ENCODE measurements around the gene KRTAP4-12. TPM values are rescaled to one million over a fixed set of nuclear protein-coding genes. Genes with fewer than 3 reads are reported as not detected.

Gene KRTAP4-12
- total RNA-seq, 3 donors from 2014 or later, result not detected

DNA sequence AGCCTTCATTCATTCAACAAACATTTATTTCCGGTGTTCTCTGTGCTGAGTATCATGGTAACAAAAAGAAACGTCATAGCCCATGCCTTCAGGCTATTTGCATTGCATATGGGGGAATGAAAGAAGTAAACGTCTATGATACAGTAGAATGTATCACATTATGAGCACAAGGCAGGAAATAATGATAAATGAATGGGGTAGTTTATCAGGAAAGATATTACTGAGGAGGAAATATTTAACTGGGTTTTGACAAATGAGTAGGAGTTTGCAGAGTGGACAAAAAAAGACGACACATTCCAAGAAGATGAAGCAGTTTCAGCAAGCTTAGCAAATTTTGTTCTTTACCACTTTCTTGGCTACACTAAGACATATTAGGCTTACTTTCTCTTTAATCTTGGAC lies 41.4 kb downstream of the KRTAP4-12 start:
- DNase-seq (ENCODE audit: low spot score in 2 of 2), result no peak
- Histone ChIP-seq H3K4me1 (no peaks in the 10 kb centered on the region), H3K9me3 (no peaks in the 10 kb centered on the region), H3K27me3 (no peaks in the 10 kb centered on the region), H3K27ac (no peak overlapping the region), H3K36me3 (no peaks in the 10 kb centered on the region), H3K4me3 (no peak overlapping the region)
- TF ChIP-seq, protein P1, sequence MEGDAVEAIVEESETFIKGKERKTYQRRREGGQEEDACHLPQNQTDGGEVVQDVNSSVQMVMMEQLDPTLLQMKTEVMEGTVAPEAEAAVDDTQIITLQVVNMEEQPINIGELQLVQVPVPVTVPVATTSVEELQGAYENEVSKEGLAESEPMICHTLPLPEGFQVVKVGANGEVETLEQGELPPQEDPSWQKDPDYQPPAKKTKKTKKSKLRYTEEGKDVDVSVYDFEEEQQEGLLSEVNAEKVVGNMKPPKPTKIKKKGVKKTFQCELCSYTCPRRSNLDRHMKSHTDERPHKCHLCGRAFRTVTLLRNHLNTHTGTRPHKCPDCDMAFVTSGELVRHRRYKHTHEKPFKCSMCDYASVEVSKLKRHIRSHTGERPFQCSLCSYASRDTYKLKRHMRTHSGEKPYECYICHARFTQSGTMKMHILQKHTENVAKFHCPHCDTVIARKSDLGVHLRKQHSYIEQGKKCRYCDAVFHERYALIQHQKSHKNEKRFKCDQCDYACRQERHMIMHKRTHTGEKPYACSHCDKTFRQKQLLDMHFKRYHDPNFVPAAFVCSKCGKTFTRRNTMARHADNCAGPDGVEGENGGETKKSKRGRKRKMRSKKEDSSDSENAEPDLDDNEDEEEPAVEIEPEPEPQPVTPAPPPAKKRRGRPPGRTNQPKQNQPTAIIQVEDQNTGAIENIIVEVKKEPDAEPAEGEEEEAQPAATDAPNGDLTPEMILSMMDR (IDR thresholded peaks at IDR 0.05), result no peak
- TF ChIP-seq POLR2AphosphoS5 (IDR thresholded peaks at IDR 0.05), result no peak
- TF ChIP-seq POLR2A (IDR thresholded peaks at IDR 0.05), result no peak
- intact Hi-C loops (cut with DNase I; ENCODE audit: low total_unique reads), result no loop called here

DNA sequence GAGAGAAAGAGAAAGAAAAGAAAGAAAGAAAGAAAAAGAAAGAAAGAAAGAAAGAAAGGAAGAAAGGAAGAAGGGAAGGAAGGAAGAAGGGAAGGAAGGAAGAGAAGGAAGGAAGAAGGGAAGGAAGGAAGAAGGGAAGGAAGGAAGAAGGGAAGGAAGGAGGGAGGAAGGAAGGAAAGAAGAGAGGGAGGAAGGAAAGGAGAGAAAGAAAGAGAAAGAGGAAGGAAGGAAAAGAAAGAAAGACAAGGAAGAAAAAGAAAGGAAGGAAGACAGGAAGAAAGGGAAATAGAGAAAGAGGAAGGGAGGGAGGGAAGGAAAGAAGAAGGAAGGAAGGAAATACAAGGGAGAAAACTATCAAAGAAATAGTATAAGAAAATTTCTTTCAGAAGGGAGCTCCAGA lies 47.2 kb downstream of the KRTAP4-12 start:
- no peak for TF ChIP-seq POLR2AphosphoS5 (IDR thresholded peaks at IDR 0.05)
- no peak for TF ChIP-seq POLR2A (IDR thresholded peaks at IDR 0.05)
- TF ChIP-seq, protein P1 (IDR thresholded peaks at IDR 0.05), result no peak
- H3K4me1 ChIP-seq, result no peaks in the 10 kb centered on the region
- no peaks in the 10 kb centered on the region for H3K27me3 ChIP-seq
- H3K4me3 ChIP-seq, result no peak overlapping the region
- intact Hi-C loops (cut with DNase I; ENCODE audit: low total_unique reads), result no loop called here
- no peaks in the 10 kb centered on the region for H3K36me3 ChIP-seq
- H3K27ac ChIP-seq, result no peak overlapping the region
- DNase-seq (ENCODE audit: low spot score in 2 of 2), result no peak
- H3K9me3 ChIP-seq, result no peaks in the 10 kb centered on the region

GRCh38 chr17:41073676-41074075 lies 50.3 kb downstream of the KRTAP4-12 start:
- Histone ChIP-seq H3K9me3 (no peaks in the 10 kb centered on the region), H3K27ac (no peak overlapping the region), H3K36me3 (no peaks in the 10 kb centered on the region), H3K4me3 (no peak overlapping the region), H3K27me3 (no peaks in the 10 kb centered on the region), H3K4me1 (no peaks in the 10 kb centered on the region)
- no peak for DNase-seq (ENCODE audit: low spot score in 2 of 2)
- no peak for TF ChIP-seq POLR2A (IDR thresholded peaks at IDR 0.05)
- intact Hi-C loops (cut with DNase I; ENCODE audit: low total_unique reads), result no loop called here

Other genes starting within 250 kb of the KRTAP4-12 start
- 1 to 10 TPM in 1 of 3 donors, not detected in 2; 6.6 TPM for gene KRT20, start 238.9 kb downstream of the KRTAP4-12 start, total RNA-seq
- 10 to 100 TPM in 2 of 3 donors, not detected in 1; 37.7 to 57.5 TPM for gene KRT23, start 186.5 kb downstream of the KRTAP4-12 start, total RNA-seq
- gene KRT39, start 157.2 kb downstream of the KRTAP4-12 start, total RNA-seq, result not detected
- under 1 TPM in 1 of 3 donors, not detected in 2; 0.29 TPM for gene KRT40, start 139.9 kb downstream of the KRTAP4-12 start, total RNA-seq
- gene KRTAP3-3, start 130.0 kb downstream of the KRTAP4-12 start, total RNA-seq, result not detected
- gene KRTAP3-2, start 124.3 kb downstream of the KRTAP4-12 start, total RNA-seq, result not detected
- gene KRTAP3-1, start 115.1 kb downstream of the KRTAP4-12 start, total RNA-seq, result not detected
- not detected for gene KRTAP1-5, start 97.0 kb downstream of the KRTAP4-12 start, total RNA-seq
- gene KRTAP1-4, start 94.0 kb downstream of the KRTAP4-12 start, total RNA-seq, result not detected
- gene KRTAP1-3, start 89.3 kb downstream of the KRTAP4-12 start, total RNA-seq, result not detected
- not detected for gene KRTAP1-1, start 82.7 kb downstream of the KRTAP4-12 start, total RNA-seq
- not detected for gene KRTAP2-1, start 76.9 kb downstream of the KRTAP4-12 start, total RNA-seq
- not detected for gene KRTAP2-2, start 69.0 kb downstream of the KRTAP4-12 start, total RNA-seq
- not detected for gene KRTAP2-3, start 64.1 kb downstream of the KRTAP4-12 start, total RNA-seq
- not detected for gene KRTAP2-4, start 58.3 kb downstream of the KRTAP4-12 start, total RNA-seq
- gene KRTAP4-7, start 40.0 kb downstream of the KRTAP4-12 start, total RNA-seq, result not detected
- not detected for gene KRTAP4-8, start 26.0 kb downstream of the KRTAP4-12 start, total RNA-seq
- not detected for gene KRTAP4-16, start 22.0 kb downstream of the KRTAP4-12 start, total RNA-seq
- gene KRTAP4-9, start 18.8 kb downstream of the KRTAP4-12 start, total RNA-seq, result not detected
- not detected for gene KRTAP4-11, start 5.8 kb downstream of the KRTAP4-12 start, total RNA-seq
- not detected for gene KRTAP4-6, start 16.4 kb upstream of the KRTAP4-12 start, total RNA-seq
- gene KRTAP4-5, start 25.6 kb upstream of the KRTAP4-12 start, total RNA-seq, result not detected
- not detected for gene KRTAP4-4, start 36.6 kb upstream of the KRTAP4-12 start, total RNA-seq
- not detected for gene KRTAP4-3, start 44.0 kb upstream of the KRTAP4-12 start, total RNA-seq
- not detected for gene KRTAP4-2, start 54.0 kb upstream of the KRTAP4-12 start, total RNA-seq
- gene KRTAP4-1, start 60.7 kb upstream of the KRTAP4-12 start, total RNA-seq, result not detected
- gene KRTAP9-1, start 65.7 kb upstream of the KRTAP4-12 start, total RNA-seq, result not detected
- gene KRTAP9-2, start 102.5 kb upstream of the KRTAP4-12 start, total RNA-seq, result not detected
- not detected for gene KRTAP9-3, start 108.3 kb upstream of the KRTAP4-12 start, total RNA-seq
- gene KRTAP9-8, start 113.8 kb upstream of the KRTAP4-12 start, total RNA-seq, result not detected
- not detected for gene KRTAP9-4, start 125.5 kb upstream of the KRTAP4-12 start, total RNA-seq
- gene KRTAP9-9, start 131.2 kb upstream of the KRTAP4-12 start, total RNA-seq, result not detected
- not detected for gene KRTAP9-6, start 141.2 kb upstream of the KRTAP4-12 start, total RNA-seq
- not detected for gene KRTAP9-7, start 151.5 kb upstream of the KRTAP4-12 start, total RNA-seq
- gene KRTAP29-1, start 178.7 kb upstream of the KRTAP4-12 start, total RNA-seq, result not detected
- not detected for gene KRTAP16-1, start 185.1 kb upstream of the KRTAP4-12 start, total RNA-seq
- gene KRTAP17-1, start 191.5 kb upstream of the KRTAP4-12 start, total RNA-seq, result not detected
- gene KRT33A, start 226.6 kb upstream of the KRTAP4-12 start, total RNA-seq, result not detected
- gene KRT33B, start 245.6 kb upstream of the KRTAP4-12 start, total RNA-seq, result not detected